ENCODE measurements around the gene DIPK1C.

Gene DIPK1C

GRCh38 chr18:74494514-74494913 lies 37.4 kb upstream of the DIPK1C start:
- H3K4me3 ChIP-seq (ENCODE audit: low read depth, low read length): no peak overlapping the region
- in situ Hi-C loops (cut with HindIII; ENCODE audit: low sequenced_read_pairs): no loop called here
- TF ChIP-seq, protein P1, sequence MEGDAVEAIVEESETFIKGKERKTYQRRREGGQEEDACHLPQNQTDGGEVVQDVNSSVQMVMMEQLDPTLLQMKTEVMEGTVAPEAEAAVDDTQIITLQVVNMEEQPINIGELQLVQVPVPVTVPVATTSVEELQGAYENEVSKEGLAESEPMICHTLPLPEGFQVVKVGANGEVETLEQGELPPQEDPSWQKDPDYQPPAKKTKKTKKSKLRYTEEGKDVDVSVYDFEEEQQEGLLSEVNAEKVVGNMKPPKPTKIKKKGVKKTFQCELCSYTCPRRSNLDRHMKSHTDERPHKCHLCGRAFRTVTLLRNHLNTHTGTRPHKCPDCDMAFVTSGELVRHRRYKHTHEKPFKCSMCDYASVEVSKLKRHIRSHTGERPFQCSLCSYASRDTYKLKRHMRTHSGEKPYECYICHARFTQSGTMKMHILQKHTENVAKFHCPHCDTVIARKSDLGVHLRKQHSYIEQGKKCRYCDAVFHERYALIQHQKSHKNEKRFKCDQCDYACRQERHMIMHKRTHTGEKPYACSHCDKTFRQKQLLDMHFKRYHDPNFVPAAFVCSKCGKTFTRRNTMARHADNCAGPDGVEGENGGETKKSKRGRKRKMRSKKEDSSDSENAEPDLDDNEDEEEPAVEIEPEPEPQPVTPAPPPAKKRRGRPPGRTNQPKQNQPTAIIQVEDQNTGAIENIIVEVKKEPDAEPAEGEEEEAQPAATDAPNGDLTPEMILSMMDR (IDR thresholded peaks at IDR 0.05; ENCODE audit: low read depth, low read length): no peak
- no peak for DNase-seq (ENCODE audit: low read depth, low spot score)

- in situ Hi-C loops (cut with HindIII; ENCODE audit: low sequenced_read_pairs): no loop called here
- TF ChIP-seq, protein P1 (IDR thresholded peaks at IDR 0.05; ENCODE audit: low read depth, low read length): peak; percentile 55
- DNase-seq (ENCODE audit: low read depth, low spot score): peak; percentile 61
- H3K4me3 ChIP-seq (ENCODE audit: low read depth, low read length): no peak overlapping the region
These were observed 36.6 kb upstream of the DIPK1C start for GRCh38 chr18:74493689-74494088.

DNA sequence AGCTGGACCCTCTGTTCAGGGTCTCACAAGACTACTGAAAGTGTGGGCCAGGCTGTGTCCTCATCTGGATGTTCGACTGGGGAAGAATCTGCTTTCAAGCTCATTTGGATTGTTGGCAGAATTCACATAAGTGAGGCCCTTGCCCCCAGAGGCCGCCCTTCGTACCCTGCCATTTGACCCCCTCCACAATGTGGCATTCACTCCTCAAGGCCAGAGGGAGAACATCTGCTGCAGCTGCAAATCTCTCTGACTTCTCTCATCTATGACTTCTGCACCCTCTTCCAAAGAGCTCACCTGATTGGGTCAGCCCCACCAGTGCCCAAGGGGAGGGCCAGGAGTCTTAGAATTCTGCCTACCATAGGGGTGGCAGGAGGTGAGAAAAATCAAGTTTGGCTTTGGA lies 35.2 kb upstream of the DIPK1C start:
- no peak overlapping the region for H3K4me3 ChIP-seq (ENCODE audit: low read depth, low read length)
- TF ChIP-seq, protein P1 (IDR thresholded peaks at IDR 0.05; ENCODE audit: low read depth, low read length): no peak
- no peak for DNase-seq (ENCODE audit: low read depth, low spot score)
- in situ Hi-C loops (cut with HindIII; ENCODE audit: low sequenced_read_pairs): no loop called here

GRCh38 chr18:74489676-74490075 lies 32.6 kb upstream of the DIPK1C start:
- in situ Hi-C loops (cut with HindIII; ENCODE audit: low sequenced_read_pairs): no loop called here
- TF ChIP-seq, protein P1 (IDR thresholded peaks at IDR 0.05; ENCODE audit: low read depth, low read length): no peak
- H3K4me3 ChIP-seq (ENCODE audit: low read depth, low read length): peak overlapping the region; percentile 13
- DNase-seq (ENCODE audit: low read depth, low spot score): peak; percentile 65

DNA sequence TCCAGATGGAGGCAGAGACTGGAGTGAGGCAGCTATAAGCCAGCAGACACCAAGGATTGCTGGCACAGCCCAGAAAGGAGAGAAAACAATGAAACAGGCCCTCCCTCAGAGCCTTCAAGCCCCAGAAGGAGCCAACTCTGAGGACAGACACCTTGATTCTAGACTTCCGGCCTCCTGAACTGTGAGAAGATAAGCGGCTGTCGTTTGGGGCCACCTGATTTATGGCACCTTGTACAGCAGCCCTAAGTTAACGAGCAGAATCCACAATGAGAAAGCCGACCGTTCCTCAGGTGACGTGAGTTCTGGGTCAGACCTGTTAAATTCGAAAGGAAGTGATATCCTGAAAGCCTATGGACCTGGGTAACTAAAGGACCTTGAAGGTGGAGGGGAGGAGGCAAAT lies 31.8 kb upstream of the DIPK1C start:
- TF ChIP-seq, protein P1 (IDR thresholded peaks at IDR 0.05; ENCODE audit: low read depth, low read length): no peak
- no peak overlapping the region for H3K4me3 ChIP-seq (ENCODE audit: low read depth, low read length)
- DNase-seq (ENCODE audit: low read depth, low spot score): no peak
- in situ Hi-C loops (cut with HindIII; ENCODE audit: low sequenced_read_pairs): no loop called here

DNA sequence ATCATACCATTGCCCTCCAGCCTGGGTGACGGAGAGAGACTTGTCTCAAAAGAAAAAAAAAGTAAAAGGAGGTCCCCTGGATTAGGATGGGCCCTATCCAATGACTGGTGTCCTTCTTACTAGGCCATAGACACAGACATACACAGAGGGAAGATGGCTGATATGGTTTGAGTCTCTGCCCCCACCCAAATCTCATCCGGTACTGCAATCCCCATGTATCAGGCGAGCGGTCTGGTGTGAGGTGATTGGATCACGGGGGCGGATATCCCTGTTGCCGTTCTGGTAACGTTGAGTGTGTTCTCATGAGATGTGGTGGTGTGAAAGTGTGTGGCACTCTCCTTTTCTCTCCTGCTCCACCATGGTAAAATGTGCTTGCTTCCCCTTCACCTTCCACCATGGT lies 31.2 kb upstream of the DIPK1C start:
- TF ChIP-seq, protein P1 (IDR thresholded peaks at IDR 0.05; ENCODE audit: low read depth, low read length): no peak
- DNase-seq (ENCODE audit: low read depth, low spot score): no peak
- in situ Hi-C loops (cut with HindIII; ENCODE audit: low sequenced_read_pairs): no loop called here
- H3K4me3 ChIP-seq (ENCODE audit: low read depth, low read length): no peak overlapping the region

Measured in astrocyte of the spinal cord (primary cell).